Transverse colon (tissue), 3 donors: ENCODE data around the gene ITGB2.

Source experiments
- CTCF ChIP-seq, 5 experiments: fragments of 200-600 bp in 3 of 5; fragments of 450-650 bp in 2 of 5; sonication (generic) in 3 of 5; IDR thresholded peaks; 1 replicate in 2 of 5; 2 replicates in 3 of 5; pipeline ENCODE4 v1.5.1; 2016 to 2017; ENCODE audit warnings: antibody characterized with exemption in 5 of 5, inconsistent platforms in 3 of 5, mild to moderate bottlenecking in 2 of 5, moderate library complexity in 1 of 5
- EP300 ChIP-seq: sonication (generic); formaldehyde crosslinking; IDR thresholded peaks from one replicate; pipeline ENCODE4 v1.6.1; 2017; ENCODE audit warnings: antibody characterized with exemption, low read depth
- POLR2A ChIP-seq: fragments of 450-650 bp; IDR thresholded peaks from one replicate; pipeline ENCODE4 v1.6.1; 2016; ENCODE audit warnings: antibody characterized with exemption, mild to moderate bottlenecking, moderate library complexity

DNA sequence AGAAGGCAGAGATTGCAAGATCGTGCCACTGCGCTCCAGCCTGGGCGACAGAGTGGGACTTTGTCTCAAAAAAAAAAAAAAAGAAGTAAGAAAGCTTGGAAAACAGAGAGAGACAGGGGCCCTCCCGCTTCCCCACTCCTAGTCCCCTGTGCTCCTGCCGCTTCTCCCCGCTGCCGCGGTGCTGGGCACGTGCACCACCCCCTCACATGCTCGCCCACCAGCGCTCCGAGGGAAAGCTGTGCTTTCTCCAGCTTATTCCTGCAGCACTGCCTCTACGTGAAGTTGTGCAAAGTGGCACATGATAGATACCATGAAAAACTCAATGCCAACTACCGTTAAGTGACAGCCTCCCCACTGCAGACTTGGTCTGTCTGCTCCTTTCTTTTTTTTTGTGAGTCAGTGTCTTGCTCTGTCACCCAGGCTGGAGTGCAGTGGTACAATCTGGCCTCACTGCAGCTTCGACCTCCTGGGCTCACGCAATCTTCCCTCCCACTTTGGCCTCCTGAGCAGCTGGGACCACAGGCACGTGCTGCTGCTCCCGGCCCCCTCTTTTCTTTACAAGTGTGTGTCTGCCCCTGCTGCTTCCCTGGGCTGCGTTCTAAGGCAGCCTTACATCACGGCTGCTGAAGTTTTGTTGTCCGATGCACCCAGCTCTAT lies 34.6 kb upstream of the ITGB2 start:
- TF ChIP-seq CTCF (IDR thresholded peaks at IDR 0.05) (no peak), EP300 (no peak), POLR2A (no peak)
